IMR-90 (cell line): Measurements from ENCODE around the gene PLEKHG5. TPM values are rescaled to one million over a fixed set of nuclear protein-coding genes. Genes with fewer than 3 reads are reported as not detected.

Source experiments
- ATAC-seq: fragments of 200-7000 bp; cut with Tn5 transposase; 2 replicates; pipeline ENCODE4 v1.9.1; 2020; ENCODE audit warnings: low read depth, mild to moderate bottlenecking, moderate library complexity
- BruUV-seq: library from RNA; stranded (reverse); fragments of 400-500 nt; replicated peaks from 2 replicates; lab custom pipeline; 2021; lab: Mats Ljungman, UMichigan
- CTCF ChIA-PET: fragments of 300-600 bp; formaldehyde crosslinking; extraction: SDS; loops from one replicate; lab custom pipeline; 2021; ENCODE audit warnings: antibody characterized with exemption; lab: Yijun Ruan, JAX
- POLR2A ChIA-PET: fragments of 300-600 bp; sonication (Branson Sonifier 250); formaldehyde crosslinking; loops from one replicate; lab custom pipeline; 2022; ENCODE audit warnings: antibody characterized with exemption; ENCODE audit not compliant: unreplicated experiment; lab: Charles Lee
- DNase-seq: peaks from one replicate; pipeline ENCODE4 v3.0.0; 2013
- H2AFZ ChIP-seq: replicated peaks from 2 replicates; pipeline ENCODE3; 2013; ENCODE audit warnings: low read length, mild to moderate bottlenecking; ENCODE audit not compliant: poor library complexity
- H2AK5ac ChIP-seq: 2 replicates; pipeline ENCODE4 v1.6.1; 2013; ENCODE audit warnings: low read depth, low read length, inconsistent platforms
- H2AK9ac ChIP-seq: replicated peaks from 2 replicates; pipeline ENCODE3; 2013; ENCODE audit warnings: mild to moderate bottlenecking, low read depth, low read length, moderate library complexity; ENCODE audit not compliant: poor library complexity
- H2BK120ac ChIP-seq: 2 replicates; pipeline ENCODE4 v1.6.1; 2013; ENCODE audit warnings: low read depth, low read length, inconsistent platforms
- H2BK15ac ChIP-seq: 3 replicates; pipeline ENCODE4 v1.6.1; 2013; ENCODE audit warnings: low read depth, low read length, inconsistent platforms
- H2BK20ac ChIP-seq: 2 replicates; pipeline ENCODE4 v1.6.1; 2013; ENCODE audit warnings: low read depth, mild to moderate bottlenecking, inconsistent platforms, low read length, moderate library complexity
- H2BK5ac ChIP-seq: 2 replicates; pipeline ENCODE4 v1.6.1; 2013; ENCODE audit warnings: mild to moderate bottlenecking, low read depth, low read length, inconsistent platforms; ENCODE audit not compliant: poor library complexity, severe bottlenecking
- H3K14ac ChIP-seq: replicated peaks from 2 replicates; pipeline ENCODE4 v1.6.1; 2013; ENCODE audit warnings: low read depth, low read length, inconsistent platforms
- H3K18ac ChIP-seq: 2 replicates; pipeline ENCODE4 v1.6.1; 2013; ENCODE audit warnings: low read depth, low read length, control low read depth
- H3K23ac ChIP-seq: 2 replicates; pipeline ENCODE4 v1.6.1; 2013; ENCODE audit warnings: low read depth, low read length, inconsistent platforms
- H3K27ac ChIP-seq: 2 replicates; pipeline ENCODE4 v1.5.1; 2013; ENCODE audit warnings: mild to moderate bottlenecking, control low read depth, low read length; ENCODE audit not compliant: insufficient read depth
- H3K27me3 ChIP-seq: 2 replicates; pipeline ENCODE4 v1.6.1; 2013; ENCODE audit warnings: low read length; ENCODE audit not compliant: control insufficient read depth, insufficient read depth
- H3K36me3 ChIP-seq: 2 replicates; pipeline ENCODE4 v1.6.1; 2013; ENCODE audit warnings: low read length, mixed read lengths; ENCODE audit not compliant: control insufficient read depth, insufficient read depth
- H3K4ac ChIP-seq: 2 replicates; pipeline ENCODE4 v1.6.1; 2013; ENCODE audit warnings: low read depth, low read length, inconsistent platforms
- H3K4me1 ChIP-seq: 2 replicates; pipeline ENCODE4 v1.6.1; 2013; ENCODE audit warnings: low read length, mixed read lengths; ENCODE audit not compliant: control insufficient read depth, insufficient read depth
- H3K4me2 ChIP-seq: 2 replicates; pipeline ENCODE4 v1.6.1; 2013; ENCODE audit warnings: low read depth, mild to moderate bottlenecking, control low read depth, low read length, moderate library complexity
- H3K4me3 ChIP-seq: 2 replicates; pipeline ENCODE4 v1.5.1; 2013; ENCODE audit warnings: low read depth, mild to moderate bottlenecking, control low read depth, low read length, moderate library complexity; ENCODE audit not compliant: insufficient read depth
- H3K56ac ChIP-seq: 2 replicates; pipeline ENCODE4 v1.6.1; 2013; ENCODE audit warnings: low read length, inconsistent platforms; ENCODE audit not compliant: insufficient read depth; ENCODE audit errors: extremely low read depth
- H3K79me1 ChIP-seq, 2 experiments: 2 replicates each; pipeline ENCODE4 v1.6.1; 2013; ENCODE audit warnings: low read length in 2 of 2, inconsistent platforms in 1 of 2, low read depth in 1 of 2
- H3K9ac ChIP-seq: 2 replicates; pipeline ENCODE4 v1.6.1; 2013; ENCODE audit warnings: low read depth, low read length, control low read depth
- H3K9me1 ChIP-seq: 2 replicates; pipeline ENCODE4 v1.6.1; 2013; ENCODE audit warnings: low read length, inconsistent platforms; ENCODE audit not compliant: insufficient read depth
- H3K9me3 ChIP-seq: 2 replicates; pipeline ENCODE4 v1.6.1; 2013; ENCODE audit warnings: low read length; ENCODE audit not compliant: control insufficient read depth, insufficient read depth
- H4K20me1 ChIP-seq: 2 replicates; pipeline ENCODE4 v1.6.1; 2013; ENCODE audit warnings: low read length, inconsistent platforms; ENCODE audit not compliant: insufficient read depth
- H4K5ac ChIP-seq: 2 replicates; pipeline ENCODE4 v1.6.1; 2013; ENCODE audit warnings: mild to moderate bottlenecking, low read depth, low read length, control low read depth
- H4K8ac ChIP-seq, 2 experiments: 2 replicates each; pipeline ENCODE4 v1.6.1; 2013; ENCODE audit warnings: low read depth in 2 of 2, low read length in 2 of 2, control low read depth in 1 of 2, inconsistent platforms in 1 of 2
- H4K91ac ChIP-seq: 2 replicates; pipeline ENCODE4 v1.6.1; 2013; ENCODE audit warnings: low read depth, low read length, inconsistent platforms; ENCODE audit not compliant: insufficient read depth
- BHLHE40 ChIP-seq: fragments of 150-350 bp; IDR thresholded peaks from 2 replicates; pipeline ENCODE4 v1.6.1; 2016; ENCODE audit warnings: mild to moderate bottlenecking, low read depth, low read length
- CEBPB ChIP-seq: IDR thresholded peaks from 2 replicates; pipeline ENCODE4 v1.6.1; 2012; ENCODE audit warnings: low read depth, low read length, improper control_type of control experiment
- CHD1 ChIP-seq: IDR thresholded peaks from 2 replicates; pipeline ENCODE4 v1.6.1; 2012; ENCODE audit warnings: low read depth, low read length, improper control_type of control experiment
- CTCF ChIP-seq: conservative IDR thresholded peaks from 2 replicates; pipeline ENCODE4 v1.5.1; 2012; ENCODE audit warnings: mild to moderate bottlenecking, low read depth, low read length, improper control_type of control experiment
- ELK1 ChIP-seq: fragments of 150-350 bp; IDR thresholded peaks from 2 replicates; pipeline ENCODE4 v1.6.1; 2016; ENCODE audit warnings: low read depth, mild to moderate bottlenecking, low read length, moderate library complexity, borderline replicate concordance
- FOS ChIP-seq: fragments of 150-350 bp; IDR thresholded peaks from 2 replicates; pipeline ENCODE4 v1.6.1; 2016; ENCODE audit warnings: low read depth, low read length
- MAFK ChIP-seq: IDR thresholded peaks from 2 replicates; pipeline ENCODE4 v1.6.1; 2012; ENCODE audit warnings: low read depth, low read length, improper control_type of control experiment
- MAZ ChIP-seq: IDR thresholded peaks from 2 replicates; pipeline ENCODE4 v1.6.1; 2012; ENCODE audit warnings: low read depth, mild to moderate bottlenecking, low read length, improper control_type of control experiment, moderate library complexity, borderline replicate concordance
- MXI1 ChIP-seq: IDR thresholded peaks from 2 replicates; pipeline ENCODE4 v1.6.1; 2012; ENCODE audit warnings: low read depth, mild to moderate bottlenecking, low read length, moderate library complexity, borderline replicate concordance
- NFE2L2 ChIP-seq: fragments of 150-350 bp; IDR thresholded peaks from 2 replicates; pipeline ENCODE4 v1.6.1; 2016; ENCODE audit warnings: low read depth, mild to moderate bottlenecking, low read length
- POLR2A ChIP-seq: IDR thresholded peaks from 2 replicates; pipeline ENCODE4 v1.6.1; 2012; ENCODE audit warnings: mild to moderate bottlenecking, low read depth, low read length
- RAD21 ChIP-seq: IDR thresholded peaks from 2 replicates; pipeline ENCODE4 v1.6.1; 2012; ENCODE audit warnings: low read length, improper control_type of control experiment
- RCOR1 ChIP-seq: IDR thresholded peaks from 2 replicates; pipeline ENCODE4 v1.6.1; 2012; ENCODE audit warnings: mild to moderate bottlenecking, low read length, improper control_type of control experiment; ENCODE audit not compliant: insufficient replicate concordance
- RFX5 ChIP-seq: IDR thresholded peaks from 2 replicates; pipeline ENCODE4 v1.8.0; 2012; ENCODE audit warnings: low read depth, mild to moderate bottlenecking, low read length, moderate library complexity
- SMC3 ChIP-seq: fragments of 150-350 bp; IDR thresholded peaks from 2 replicates; pipeline ENCODE4 v1.6.1; 2016; ENCODE audit warnings: low read depth, mild to moderate bottlenecking, antibody characterized with exemption, low read length, moderate library complexity
- USF2 ChIP-seq: fragments of 150-350 bp; IDR thresholded peaks from 2 replicates; pipeline ENCODE4 v1.6.1; 2017; ENCODE audit warnings: mild to moderate bottlenecking, antibody characterized with exemption, low read length, low read depth
- WGBS, 2 experiments: methylation state at CpG; one replicate each; pipeline versions ENCODE4 v1.1.5 to v1.1.7; 2013; ENCODE audit warnings: missing lambda C conversion rate in 2 of 2; ENCODE audit not compliant: insufficient read length in 1 of 2; ENCODE audit errors: extremely low coverage in 2 of 2; 5-methylcytosine and 5-hydroxymethylcytosine counted together
- dilution Hi-C: fragments of 300-500 bp; cut with HindIII; formaldehyde crosslinking; loops from one replicate; pipeline ENCODE4 v1.14.3; 2018; ENCODE audit warnings: low sequenced_read_pairs; ENCODE audit not compliant: unreplicated experiment
- in situ Hi-C: fragments of 300-500 bp; cut with MboI; formaldehyde crosslinking; loops from 3 replicates; pipeline ENCODE4 v1.14.3; 2019; ENCODE audit warnings: low sequenced_read_pairs, inconsistent platforms, mixed read lengths
- intact Hi-C: fragments of 100-400 bp; cut with micrococcal nuclease; formaldehyde crosslinking; loops from 2 replicates; pipeline ENCODE4 v1.10.0; 2022
- polyA plus RNA-seq, 3 experiments: library from polyadenylated mRNA; depleted of rRNA; stranded (reverse); fragments of >200 nt; gene quantifications; 2 replicates each; pipeline ENCODE4 v1.2.3, GENCODE V29; 2012; ENCODE audit warnings: low replicate concordance in 1 of 3
- total RNA-seq: library from RNA; depleted of rRNA; stranded (reverse); fragments of >200 nt; gene quantifications from 2 replicates; pipeline ENCODE4 v1.2.3, GENCODE V29; 2012

PLEKHG5 gene
- total and polyA plus RNA-seq, 2 of the 4 experiments (the other 2 are of a cell fraction): 4.8 to 11.6 TPM

GRCh38 chr1:6538956-6539355 is 47.5 kb upstream of the PLEKHG5 start:
- no CpG with 5 or more reads among the region's 3 CpGs for WGBS, 2 experiments
- H4K20me1 ChIP-seq: peaks cover 23% of the 10 kb centered on the region
- H4K5ac ChIP-seq: no peak overlapping the region
- no peak overlapping the region for H2AFZ ChIP-seq
- peaks cover 22% of the 10 kb centered on the region for H3K36me3 ChIP-seq
- BruUV-seq: no TSS peak
- ChIA-PET CTCF (no interaction called here), POLR2A (no interaction called here)
- H3K9me3 ChIP-seq: no peaks in the 10 kb centered on the region
- dilution Hi-C loops: no loop called here
- in situ Hi-C loops: no loop called here
- peaks cover 7% of the 10 kb centered on the region; the same call in 1 of the 2 replicates for H3K9me1 ChIP-seq
- H4K91ac ChIP-seq: no peak overlapping the region
- peak overlapping the region; percentile 66; the same call in 1 of the 2 replicates for H3K4me2 ChIP-seq
- ATAC-seq: peak; percentile 93
- H2BK15ac ChIP-seq: no peak overlapping the region
- no peak overlapping the region for H3K4me3 ChIP-seq
- H3K14ac ChIP-seq: no peak overlapping the region
- no peak overlapping the region for H3K18ac ChIP-seq
- no peaks in the 10 kb centered on the region for H3K27me3 ChIP-seq
- H3K4ac ChIP-seq: no peak overlapping the region
- no peak overlapping the region for H2AK9ac ChIP-seq
- H3K27ac ChIP-seq: no peak overlapping the region
- H3K4me1 ChIP-seq: no peaks in the 10 kb centered on the region
- peak; percentile 83 for DNase-seq
- no peak overlapping the region for H4K8ac ChIP-seq
- H3K56ac ChIP-seq: no peak overlapping the region
- H3K9ac ChIP-seq: no peak overlapping the region
- no peak overlapping the region for H2BK20ac ChIP-seq
- H2BK120ac ChIP-seq: no peak overlapping the region
- H3K23ac ChIP-seq: no peak overlapping the region
- TF ChIP-seq ELK1: no peak
- TF ChIP-seq RCOR1: no peak
- TF ChIP-seq NFE2L2: no peak
- TF ChIP-seq MAFK: no peak; the same call in 1 of the 2 replicates
- peak; percentile 36; the same call in 1 of the 2 replicates for TF ChIP-seq CEBPB
- TF ChIP-seq MXI1: no peak
- TF ChIP-seq SMC3: no peak
- TF ChIP-seq RFX5: no peak
- TF ChIP-seq CHD1: no peak
- no peak for TF ChIP-seq CTCF
- peak; percentile 58 for TF ChIP-seq FOS
- TF ChIP-seq RAD21: no peak
- TF ChIP-seq POLR2A: no peak
- no peak for TF ChIP-seq USF2
- TF ChIP-seq MAZ: no peak
- peak; percentile 68 for TF ChIP-seq BHLHE40
- peak overlapping the region; percentile 31 for H2BK5ac ChIP-seq
- no peak overlapping the region for H2AK5ac ChIP-seq
- peaks cover 7 to 21% of the 10 kb centered on the region in 2 experiments; a peak in 3 of 4 replicates for H3K79me1 ChIP-seq
- intact Hi-C loops: loop anchor here (2.0 kb wide), 1 partner anchor 18 kb away; no protein-coding TSS in a partner anchor
